Ovary (tissue), 3 donors: ENCODE measurements around the gene BHLHE23.

Experiments used
- CTCF ChIP-seq, 3 donors: fragments of 450-650 bp in 2 of 3; fragments of 200-600 bp in 1 of 3; IDR thresholded peaks; one replicate each; pipeline versions ENCODE4 v1.5.1 to v1.8.0; 2016 to 2022; ENCODE audit warnings: antibody characterized with exemption in 3 of 3, mild to moderate bottlenecking in 1 of 3
- EP300 ChIP-seq: sonication (generic); formaldehyde crosslinking; IDR thresholded peaks from one replicate; pipeline ENCODE4 v1.6.1; 2017; ENCODE audit warnings: antibody characterized with exemption
- donor health status: DM: no; HTN: no; CAD: no.

GRCh38 chr20:63045991-63046390 is 39.2 kb upstream of the BHLHE23 start:
- TF ChIP-seq CTCF (IDR thresholded peaks at IDR 0.05) (no peak), EP300 (no peak)
